ENCODE data around the gene MRPL14. TPM values are rescaled to one million over a fixed set of nuclear protein-coding genes. Genes with fewer than 3 reads are reported as not detected.

MRPL14 gene
- total RNA-seq, 1 donor from 2014 or later = 45.5 TPM

GRCh38 chr6:44108471-44108870, 18.8 kb downstream of the MRPL14 start:
- Mint-ChIP-seq H3K36me3 (peaks cover 34% of the 10 kb centered on the region), H3K9me3 (no peaks in the 10 kb centered on the region), H3K4me1 (ENCODE audit: unreplicated experiment) (peaks cover 10% of the 10 kb centered on the region), H3K27ac (no peak overlapping the region), H3K4me3 (no peak overlapping the region), H3K27me3 (no peaks in the 10 kb centered on the region)
- no peak for TF ChIP-seq CTCF (conservative IDR thresholded peaks at IDR 0.05)
- no peak for DNase-seq (ENCODE audit: extremely low spot score, unreplicated experiment)

- H3K36me3 Mint-ChIP-seq = peaks cover 26% of the 10 kb centered on the region
- H3K4me3 Mint-ChIP-seq = no peak overlapping the region
- no peak for TF ChIP-seq CTCF (conservative IDR thresholded peaks at IDR 0.05)
- H3K27me3 Mint-ChIP-seq = no peaks in the 10 kb centered on the region
- H3K27ac Mint-ChIP-seq = no peak overlapping the region
- no peak for DNase-seq (ENCODE audit: extremely low spot score, unreplicated experiment)
- H3K4me1 Mint-ChIP-seq (ENCODE audit: unreplicated experiment) = peaks cover 19% of the 10 kb centered on the region
- no peaks in the 10 kb centered on the region for H3K9me3 Mint-ChIP-seq
These were observed 20.2 kb downstream of the MRPL14 start for GRCh38 chr6:44107017-44107416.

- Mint-ChIP-seq H3K27me3 (no peaks in the 10 kb centered on the region), H3K4me1 (ENCODE audit: unreplicated experiment) (peaks cover 17% of the 10 kb centered on the region), H3K9me3 (no peaks in the 10 kb centered on the region), H3K27ac (peak overlapping the region; percentile 45), H3K4me3 (no peak overlapping the region), H3K36me3 (peaks cover 18% of the 10 kb centered on the region)
- DNase-seq (ENCODE audit: extremely low spot score, unreplicated experiment) = no peak
- no peak for TF ChIP-seq CTCF (conservative IDR thresholded peaks at IDR 0.05)
These were observed 21.1 kb downstream of the MRPL14 start for GRCh38 chr6:44105993-44106740.

GRCh38 chr6:44105146-44105545, 22.1 kb downstream of the MRPL14 start:
- Mint-ChIP-seq H3K4me1 (ENCODE audit: unreplicated experiment) (peaks cover 18% of the 10 kb centered on the region), H3K27me3 (no peaks in the 10 kb centered on the region), H3K9me3 (no peaks in the 10 kb centered on the region), H3K27ac (no peak overlapping the region), H3K36me3 (peaks cover 14% of the 10 kb centered on the region), H3K4me3 (no peak overlapping the region)
- no peak for DNase-seq (ENCODE audit: extremely low spot score, unreplicated experiment)
- no peak for TF ChIP-seq CTCF (conservative IDR thresholded peaks at IDR 0.05)

- TF ChIP-seq CTCF (conservative IDR thresholded peaks at IDR 0.05) = no peak
- Mint-ChIP-seq H3K4me1 (ENCODE audit: unreplicated experiment) (peaks cover 20% of the 10 kb centered on the region), H3K4me3 (no peak overlapping the region), H3K9me3 (no peaks in the 10 kb centered on the region), H3K27ac (no peak overlapping the region), H3K36me3 (peaks cover 9% of the 10 kb centered on the region), H3K27me3 (no peaks in the 10 kb centered on the region)
- DNase-seq (ENCODE audit: extremely low spot score, unreplicated experiment) = no peak
These were observed 22.7 kb downstream of the MRPL14 start for GRCh38 chr6:44104481-44105021.

All from type B pancreatic cell (in vitro differentiated cells).